Lung microvascular endothelial cell (primary cell): ENCODE results near the gene MLST8. TPM values are rescaled to one million over a fixed set of nuclear protein-coding genes. Genes with fewer than 3 reads are reported as not detected.

Experiments used
- DNase-seq, 2 donors: peaks; one replicate each; pipeline versions ENCODE4 v3.0.0 to v3.0.0-alpha.2; 2010; ENCODE audit warnings: low read depth in 2 of 2
- total RNA-seq: library from RNA; depleted of rRNA; stranded (reverse); fragments of >200 nt; gene quantifications from 2 replicates; pipeline ENCODE4 v1.2.1, GENCODE V29; 2014

Gene MLST8
- total RNA-seq, result 13.5 and 13.7 TPM in 2 replicates

- peak; percentile 87 to 93 for DNase-seq
Observed at GRCh38 chr16:2205104-2205966, at the start of gene MLST8. Gene MLST8 (plus strand): TSS chr16:2205454. CDS start chr16:2206086, 632 bp downstream.

GRCh38 chr16:2155977-2156848 is 49.0 kb upstream of the MLST8 start:
- peak; percentile 53 to 61 for DNase-seq

GRCh38 chr16:2156849-2157224 is 48.4 kb upstream of the MLST8 start:
- DNase-seq, result no peak

- no peak for DNase-seq
Observed at GRCh38 chr16:2157480-2158261, 47.6 kb upstream of the MLST8 start.

- no peak for DNase-seq
Observed at GRCh38 chr16:2158262-2158638, 47.0 kb upstream of the MLST8 start.

- DNase-seq, result peak; percentile 84 to 96
Observed at GRCh38 chr16:2159175-2159838, 45.9 kb upstream of the MLST8 start.

GRCh38 chr16:2160915-2161551 is 44.2 kb upstream of the MLST8 start:
- no peak for DNase-seq

GRCh38 chr16:2161911-2162310 is 43.3 kb upstream of the MLST8 start:
- no peak for DNase-seq

GRCh38 chr16:2162676-2163118 is 42.6 kb upstream of the MLST8 start:
- peak in 1 of 2 donors; percentile 52 for DNase-seq

GRCh38 chr16:2163211-2163881 is 41.9 kb upstream of the MLST8 start:
- DNase-seq, result no peak

- DNase-seq, result no peak
Observed at GRCh38 chr16:2165861-2166260, 39.4 kb upstream of the MLST8 start.

- DNase-seq, result no peak
Observed at GRCh38 chr16:2166263-2167067, 38.8 kb upstream of the MLST8 start.

GRCh38 chr16:2167068-2167638 is 38.1 kb upstream of the MLST8 start:
- DNase-seq, result no peak

GRCh38 chr16:2170080-2170479 is 35.2 kb upstream of the MLST8 start:
- DNase-seq, result peak; percentile 88 to 96

GRCh38 chr16:2170587-2171435 is 34.4 kb upstream of the MLST8 start:
- DNase-seq, result peak; percentile 55 to 61

- no peak for DNase-seq
Observed at GRCh38 chr16:2171601-2172178, 33.6 kb upstream of the MLST8 start.

GRCh38 chr16:2172688-2173335 is 32.4 kb upstream of the MLST8 start:
- no peak for DNase-seq
